Measurements from ENCODE around the gene METTL8. TPM values are rescaled to one million over a fixed set of nuclear protein-coding genes. Genes with fewer than 3 reads are reported as not detected.
A peak's percentile ranks its signal among the peaks of the same experiment; 100 is the strongest.

The METTL8 gene
- total and polyA plus RNA-seq, 2 experiments from 2014 or later = 60.9 to 64.3 TPM

DNA sequence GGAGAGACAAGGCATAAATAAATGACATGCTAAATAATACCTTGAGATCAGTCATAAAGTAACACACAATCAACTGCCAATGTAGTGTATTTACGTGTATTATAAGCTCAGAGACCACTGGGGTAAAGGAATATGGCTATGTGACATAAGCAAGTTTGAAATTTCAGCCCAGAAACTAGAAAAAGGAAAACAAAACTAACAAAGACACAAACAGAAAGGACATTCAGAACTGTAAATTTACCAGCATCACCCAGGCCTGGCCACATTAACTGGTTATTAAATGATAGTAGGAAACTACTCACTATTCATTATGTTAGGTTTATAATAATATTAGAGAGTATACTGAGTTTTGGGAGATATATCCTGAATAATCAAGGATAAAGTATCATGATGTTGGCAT is 98.8 kb downstream of the METTL8 start:
- 0 out of 2 replicates have a peak, but pooled peaks cover 6% of the 10 kb centered on the region for H3K4me1 ChIP-seq (ENCODE audit: insufficient read depth)
- H3K27me3 ChIP-seq (ENCODE audit: insufficient read depth) = no peaks in the 10 kb centered on the region
- H3K36me3 ChIP-seq (ENCODE audit: insufficient read depth) = no peaks in the 10 kb centered on the region
- Mint-ChIP-seq H3K36me3 (ENCODE audit: low read depth) (peaks cover 22% of the 10 kb centered on the region; the same call in 2 of the 3 replicates), H3K4me1 (peaks cover 9% of the 10 kb centered on the region; the same call in 2 of the 3 replicates), H3K9me3 (no peaks in the 10 kb centered on the region), H3K4me3 (no peak overlapping the region), H3K27me3 (ENCODE audit: insufficient read depth, low read depth, poor library complexity) (peaks cover 2% of the 10 kb centered on the region), H3K27ac (peak overlapping the region; percentile 33; the same call in 1 of the 2 replicates)
- H3K27ac ChIP-seq (ENCODE audit: low read depth) = no peak overlapping the region
- no peaks in the 10 kb centered on the region for H3K79me2 ChIP-seq (replicated peaks; ENCODE audit: insufficient read depth)
- DNase-seq (ENCODE audit: low spot score) (no peak), ATAC-seq (no peak)
- H3K4me2 ChIP-seq = no peak overlapping the region
- TF ChIP-seq NANOG (IDR thresholded peaks at IDR 0.05; ENCODE audit: borderline replicate concordance) (no peak), ZNF114 (CRISPR knock-in tag; IDR thresholded peaks at IDR 0.05) (no peak), EZH2phosphoT487 (IDR thresholded peaks at IDR 0.05; ENCODE audit: unreplicated experiment) (no peak), EZH2 (IDR thresholded peaks at IDR 0.05; ENCODE audit: low read depth, unreplicated experiment) (no peak), STAT1 (IDR thresholded peaks at IDR 0.05; ENCODE audit: unreplicated experiment) (no peak), CREB1 (CRISPR knock-in tag; IDR thresholded peaks at IDR 0.05; ENCODE audit: low read depth) (no peak), POLR2AphosphoS5 (IDR thresholded peaks at IDR 0.05; ENCODE audit: low read depth) (no peak), ZNF331 (CRISPR knock-in tag; IDR thresholded peaks at IDR 0.05; ENCODE audit: low read depth) (no peak)
- TF ChIP-seq, protein P1, sequence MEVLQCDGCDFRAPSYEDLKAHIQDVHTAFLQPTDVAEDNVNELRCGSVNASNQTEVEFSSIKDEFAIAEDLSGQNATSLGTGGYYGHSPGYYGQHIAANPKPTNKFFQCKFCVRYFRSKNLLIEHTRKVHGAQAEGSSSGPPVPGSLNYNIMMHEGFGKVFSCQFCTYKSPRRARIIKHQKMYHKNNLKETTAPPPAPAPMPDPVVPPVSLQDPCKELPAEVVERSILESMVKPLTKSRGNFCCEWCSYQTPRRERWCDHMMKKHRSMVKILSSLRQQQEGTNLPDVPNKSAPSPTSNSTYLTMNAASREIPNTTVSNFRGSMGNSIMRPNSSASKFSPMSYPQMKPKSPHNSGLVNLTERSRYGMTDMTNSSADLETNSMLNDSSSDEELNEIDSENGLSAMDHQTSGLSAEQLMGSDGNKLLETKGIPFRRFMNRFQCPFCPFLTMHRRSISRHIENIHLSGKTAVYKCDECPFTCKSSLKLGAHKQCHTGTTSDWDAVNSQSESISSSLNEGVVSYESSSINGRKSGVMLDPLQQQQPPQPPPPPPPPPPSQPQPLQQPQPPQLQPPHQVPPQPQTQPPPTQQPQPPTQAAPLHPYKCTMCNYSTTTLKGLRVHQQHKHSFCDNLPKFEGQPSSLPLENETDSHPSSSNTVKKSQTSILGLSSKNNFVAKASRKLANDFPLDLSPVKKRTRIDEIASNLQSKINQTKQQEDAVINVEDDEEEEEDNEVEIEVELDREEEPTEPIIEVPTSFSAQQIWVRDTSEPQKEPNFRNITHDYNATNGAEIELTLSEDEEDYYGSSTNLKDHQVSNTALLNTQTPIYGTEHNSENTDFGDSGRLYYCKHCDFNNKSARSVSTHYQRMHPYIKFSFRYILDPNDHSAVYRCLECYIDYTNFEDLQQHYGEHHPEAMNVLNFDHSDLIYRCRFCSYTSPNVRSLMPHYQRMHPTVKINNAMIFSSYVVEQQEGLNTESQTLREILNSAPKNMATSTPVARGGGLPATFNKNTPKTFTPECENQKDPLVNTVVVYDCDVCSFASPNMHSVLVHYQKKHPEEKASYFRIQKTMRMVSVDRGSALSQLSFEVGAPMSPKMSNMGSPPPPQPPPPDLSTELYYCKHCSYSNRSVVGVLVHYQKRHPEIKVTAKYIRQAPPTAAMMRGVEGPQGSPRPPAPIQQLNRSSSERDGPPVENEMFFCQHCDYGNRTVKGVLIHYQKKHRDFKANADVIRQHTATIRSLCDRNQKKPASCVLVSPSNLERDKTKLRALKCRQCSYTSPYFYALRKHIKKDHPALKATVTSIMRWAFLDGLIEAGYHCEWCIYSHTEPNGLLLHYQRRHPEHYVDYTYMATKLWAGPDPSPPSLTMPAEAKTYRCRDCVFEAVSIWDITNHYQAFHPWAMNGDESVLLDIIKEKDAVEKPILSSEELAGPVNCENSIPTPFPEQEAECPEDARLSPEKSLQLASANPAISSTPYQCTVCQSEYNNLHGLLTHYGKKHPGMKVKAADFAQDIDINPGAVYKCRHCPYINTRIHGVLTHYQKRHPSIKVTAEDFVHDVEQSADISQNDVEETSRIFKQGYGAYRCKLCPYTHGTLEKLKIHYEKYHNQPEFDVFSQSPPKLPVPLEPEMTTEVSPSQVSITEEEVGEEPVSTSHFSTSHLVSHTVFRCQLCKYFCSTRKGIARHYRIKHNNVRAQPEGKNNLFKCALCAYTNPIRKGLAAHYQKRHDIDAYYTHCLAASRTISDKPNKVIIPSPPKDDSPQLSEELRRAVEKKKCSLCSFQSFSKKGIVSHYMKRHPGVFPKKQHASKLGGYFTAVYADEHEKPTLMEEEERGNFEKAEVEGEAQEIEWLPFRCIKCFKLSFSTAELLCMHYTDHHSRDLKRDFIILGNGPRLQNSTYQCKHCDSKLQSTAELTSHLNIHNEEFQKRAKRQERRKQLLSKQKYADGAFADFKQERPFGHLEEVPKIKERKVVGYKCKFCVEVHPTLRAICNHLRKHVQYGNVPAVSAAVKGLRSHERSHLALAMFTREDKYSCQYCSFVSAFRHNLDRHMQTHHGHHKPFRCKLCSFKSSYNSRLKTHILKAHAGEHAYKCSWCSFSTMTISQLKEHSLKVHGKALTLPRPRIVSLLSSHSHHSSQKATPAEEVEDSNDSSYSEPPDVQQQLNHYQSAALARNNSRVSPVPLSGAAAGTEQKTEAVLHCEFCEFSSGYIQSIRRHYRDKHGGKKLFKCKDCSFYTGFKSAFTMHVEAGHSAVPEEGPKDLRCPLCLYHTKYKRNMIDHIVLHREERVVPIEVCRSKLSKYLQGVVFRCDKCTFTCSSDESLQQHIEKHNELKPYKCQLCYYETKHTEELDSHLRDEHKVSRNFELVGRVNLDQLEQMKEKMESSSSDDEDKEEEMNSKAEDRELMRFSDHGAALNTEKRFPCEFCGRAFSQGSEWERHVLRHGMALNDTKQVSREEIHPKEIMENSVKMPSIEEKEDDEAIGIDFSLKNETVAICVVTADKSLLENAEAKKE (CRISPR knock-in tag; IDR thresholded peaks at IDR 0.05) = no peak
- TF ChIP-seq, protein P2, sequence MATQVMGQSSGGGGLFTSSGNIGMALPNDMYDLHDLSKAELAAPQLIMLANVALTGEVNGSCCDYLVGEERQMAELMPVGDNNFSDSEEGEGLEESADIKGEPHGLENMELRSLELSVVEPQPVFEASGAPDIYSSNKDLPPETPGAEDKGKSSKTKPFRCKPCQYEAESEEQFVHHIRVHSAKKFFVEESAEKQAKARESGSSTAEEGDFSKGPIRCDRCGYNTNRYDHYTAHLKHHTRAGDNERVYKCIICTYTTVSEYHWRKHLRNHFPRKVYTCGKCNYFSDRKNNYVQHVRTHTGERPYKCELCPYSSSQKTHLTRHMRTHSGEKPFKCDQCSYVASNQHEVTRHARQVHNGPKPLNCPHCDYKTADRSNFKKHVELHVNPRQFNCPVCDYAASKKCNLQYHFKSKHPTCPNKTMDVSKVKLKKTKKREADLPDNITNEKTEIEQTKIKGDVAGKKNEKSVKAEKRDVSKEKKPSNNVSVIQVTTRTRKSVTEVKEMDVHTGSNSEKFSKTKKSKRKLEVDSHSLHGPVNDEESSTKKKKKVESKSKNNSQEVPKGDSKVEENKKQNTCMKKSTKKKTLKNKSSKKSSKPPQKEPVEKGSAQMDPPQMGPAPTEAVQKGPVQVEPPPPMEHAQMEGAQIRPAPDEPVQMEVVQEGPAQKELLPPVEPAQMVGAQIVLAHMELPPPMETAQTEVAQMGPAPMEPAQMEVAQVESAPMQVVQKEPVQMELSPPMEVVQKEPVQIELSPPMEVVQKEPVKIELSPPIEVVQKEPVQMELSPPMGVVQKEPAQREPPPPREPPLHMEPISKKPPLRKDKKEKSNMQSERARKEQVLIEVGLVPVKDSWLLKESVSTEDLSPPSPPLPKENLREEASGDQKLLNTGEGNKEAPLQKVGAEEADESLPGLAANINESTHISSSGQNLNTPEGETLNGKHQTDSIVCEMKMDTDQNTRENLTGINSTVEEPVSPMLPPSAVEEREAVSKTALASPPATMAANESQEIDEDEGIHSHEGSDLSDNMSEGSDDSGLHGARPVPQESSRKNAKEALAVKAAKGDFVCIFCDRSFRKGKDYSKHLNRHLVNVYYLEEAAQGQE (IDR thresholded peaks at IDR 0.05; ENCODE audit: unreplicated experiment) = no peak
- no peaks in the 10 kb centered on the region for H4K20me1 ChIP-seq (replicated peaks; ENCODE audit: insufficient read depth)
- H3K4me3 ChIP-seq = no peak overlapping the region
- H2AFZ ChIP-seq = no peak overlapping the region
- H3F3A ChIP-seq (replicated peaks; ENCODE audit: low read depth) = no peaks in the 10 kb centered on the region
- H3K9me2 ChIP-seq (ENCODE audit: insufficient read depth) = no peaks in the 10 kb centered on the region
